Inflammatory macrophage (primary cell): ENCODE measurements around the gene PLOD2.

Experiments used
- DNase-seq, 2 donors: peaks; one replicate each; pipeline ENCODE4 v3.0.0-alpha.2; 2020 to 2022
- total RNA-seq, 18 experiments: gene quantifications; one replicate each; lab custom pipeline; 2026; ENCODE audit warnings: mixed read lengths in 6 of 18, inconsistent platforms in 2 of 18; lab: John Stamatoyannopoulos, UW

PLOD2 gene
- total RNA-seq: 0.13 to 2.4 (median 0.50) reads per million in 18 experiments

DNA sequence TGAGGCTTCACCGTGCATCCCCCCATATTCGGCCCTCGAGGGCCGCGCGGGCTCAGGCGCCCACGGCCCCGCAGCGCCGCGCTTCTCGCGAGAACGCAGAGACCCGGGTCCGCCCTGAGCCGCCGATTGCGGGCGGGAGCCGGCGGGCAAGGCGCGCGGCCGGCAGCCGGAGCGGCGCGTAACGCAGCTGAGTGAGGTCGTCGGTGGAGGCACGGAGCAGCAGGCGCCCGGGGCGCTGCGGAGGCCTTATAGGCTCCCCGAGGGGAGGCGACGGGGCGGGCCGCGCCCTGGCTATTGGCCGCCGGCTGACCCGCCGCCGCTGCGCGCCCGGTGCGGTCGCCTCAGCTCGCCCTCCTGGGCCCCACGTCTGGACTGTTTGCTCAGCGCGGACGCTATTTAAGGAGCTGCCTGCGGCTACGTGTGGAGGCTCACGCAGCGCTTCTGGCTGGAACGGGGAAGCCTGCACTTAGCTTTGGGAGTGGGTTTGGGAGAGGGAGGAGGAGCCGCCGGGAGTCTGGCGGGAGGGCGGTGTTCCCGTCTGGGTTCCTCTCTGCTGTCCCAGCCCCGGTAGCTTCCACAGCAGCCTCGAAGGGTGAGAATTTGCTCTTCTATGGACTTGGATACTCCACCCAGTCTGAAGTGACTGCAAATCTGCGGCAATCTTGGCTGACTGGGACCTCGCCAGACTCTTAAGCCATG lies at the start of gene PLOD2:
TSS of gene PLOD2 (minus strand) at position 221 of the 699 bp plus-strand sequence. CDS start at position 26, 195 bp downstream.
- DNase-seq: peak; percentile 10 to 42

DNA sequence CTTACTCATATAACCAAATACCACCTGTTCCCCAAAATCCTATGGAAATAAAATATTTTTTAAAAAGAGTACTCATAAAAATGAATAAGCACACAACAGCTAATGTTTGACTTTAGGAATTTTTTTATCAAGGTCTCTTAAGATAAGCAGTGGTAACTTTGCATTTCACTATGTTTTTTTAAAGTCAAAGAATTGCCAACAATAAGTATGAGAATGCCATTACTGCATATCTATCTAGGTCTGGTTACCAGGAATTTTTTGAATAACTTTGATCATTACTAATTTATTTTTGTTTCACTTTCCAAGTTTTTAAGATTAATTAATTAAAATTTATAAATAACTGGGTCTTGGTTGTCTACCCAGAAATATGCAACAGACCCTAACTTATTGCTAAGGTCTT lies 48.4 kb upstream of the PLOD2 start:
- DNase-seq: no peak

DNA sequence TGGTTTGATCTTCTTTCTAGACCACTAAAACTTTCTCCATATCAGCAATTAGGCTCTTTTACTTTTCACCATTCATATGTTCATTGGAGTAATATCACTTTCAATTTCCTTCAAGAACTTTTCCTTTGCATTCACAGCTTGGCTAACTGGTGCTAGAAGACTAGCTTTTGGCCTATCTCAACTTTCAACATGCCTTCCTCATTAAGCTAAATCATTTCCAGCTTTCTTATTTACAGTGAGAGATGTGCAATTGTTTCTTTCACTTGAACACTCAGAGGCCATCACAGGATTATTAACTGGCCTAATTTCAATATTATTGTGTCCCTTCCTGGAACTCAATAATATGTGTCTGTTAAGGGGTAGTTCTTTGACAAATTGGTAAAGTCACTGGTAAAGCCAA lies 42.8 kb upstream of the PLOD2 start:
- no peak for DNase-seq

DNA sequence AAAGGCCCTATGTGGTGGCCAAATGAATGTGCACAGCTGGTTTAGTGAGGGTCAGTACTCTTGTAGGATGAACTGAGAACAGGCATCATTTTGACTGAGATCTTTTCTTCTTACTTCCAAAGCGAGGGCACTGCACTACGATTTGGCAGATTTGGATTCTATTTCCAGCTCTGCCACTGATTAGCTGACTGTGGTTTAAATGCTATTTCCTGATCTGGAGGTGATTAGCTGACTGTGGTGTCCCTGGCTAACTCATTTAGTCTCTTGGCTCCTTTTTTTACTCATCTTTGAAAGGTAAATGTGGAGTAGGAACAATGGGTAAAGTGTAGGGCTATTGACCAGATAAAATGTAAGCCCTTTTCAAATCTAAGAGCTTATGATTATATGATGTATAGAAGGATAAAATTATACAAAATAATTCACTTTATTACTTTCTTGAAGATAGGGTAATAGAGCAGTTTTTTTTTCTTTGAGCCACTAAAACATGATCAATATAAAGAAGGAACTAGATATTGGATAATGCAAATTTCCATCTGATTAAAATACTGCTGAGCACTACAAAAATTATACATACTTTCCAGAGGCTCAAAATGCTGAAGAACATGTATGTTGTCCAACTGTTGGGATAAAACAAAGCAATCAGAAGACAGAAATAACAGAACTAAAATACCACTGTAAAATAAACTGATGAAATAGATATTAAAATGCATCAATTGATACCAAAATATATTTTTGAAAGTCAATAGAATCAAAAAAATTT lies 39.7 kb upstream of the PLOD2 start:
- no peak for DNase-seq

DNA sequence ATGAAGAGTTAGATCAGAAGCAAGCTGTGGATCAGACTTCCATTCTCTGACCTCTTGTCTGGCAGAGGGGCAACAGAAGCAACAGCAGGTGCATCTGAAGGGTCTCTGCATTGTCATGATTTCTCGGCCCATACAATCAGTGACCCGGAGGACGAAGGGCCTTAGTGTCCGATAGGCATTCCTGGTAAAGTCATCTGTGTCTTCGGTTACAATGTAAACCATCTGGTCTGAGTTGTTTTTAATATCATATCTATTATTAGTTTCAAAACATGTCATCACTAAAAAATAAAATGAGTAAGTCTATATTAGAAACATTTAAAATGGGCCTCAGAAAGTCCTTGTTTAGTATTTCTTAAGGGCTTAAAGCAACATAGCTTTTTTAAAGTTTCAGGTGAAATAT lies 38.8 kb upstream of the PLOD2 start:
- DNase-seq: no peak

DNA sequence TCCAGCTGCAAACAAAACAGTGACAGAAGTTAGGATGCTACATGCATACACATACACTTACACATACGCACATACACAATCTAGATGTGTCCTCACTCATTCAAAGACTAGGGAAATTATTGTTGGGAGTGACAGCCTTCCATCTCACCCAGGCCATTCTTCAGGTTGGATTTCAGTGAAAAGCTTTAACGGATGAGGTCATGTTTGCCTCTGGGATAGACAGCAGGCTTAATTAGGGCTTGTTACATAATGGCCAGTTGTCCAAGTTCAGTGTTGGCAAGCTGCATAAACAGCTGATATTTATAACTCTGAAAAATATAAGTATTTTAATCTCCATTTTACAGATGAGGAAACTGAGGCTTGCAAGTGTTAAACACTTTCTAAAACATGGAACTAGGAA lies 35.8 kb upstream of the PLOD2 start:
- no peak for DNase-seq

DNA sequence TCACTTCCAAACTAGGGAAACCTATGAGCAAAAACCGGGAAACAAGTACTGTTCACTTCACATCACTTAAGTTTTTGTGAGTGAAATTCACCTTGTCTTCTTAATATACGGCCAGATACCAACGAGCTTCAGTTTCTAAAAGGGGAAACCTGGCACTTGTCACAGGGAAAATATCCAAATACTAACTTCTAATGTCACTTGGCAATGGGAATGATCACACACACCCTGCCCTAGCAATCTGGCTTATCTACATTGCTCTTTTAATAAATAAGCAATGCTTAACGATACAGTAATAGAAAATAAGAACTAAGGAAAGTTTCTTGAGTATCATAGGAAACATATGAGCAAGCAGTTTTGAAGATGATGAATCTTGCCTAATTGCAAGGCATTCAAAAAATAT lies 34.6 kb upstream of the PLOD2 start:
- DNase-seq: no peak

DNA sequence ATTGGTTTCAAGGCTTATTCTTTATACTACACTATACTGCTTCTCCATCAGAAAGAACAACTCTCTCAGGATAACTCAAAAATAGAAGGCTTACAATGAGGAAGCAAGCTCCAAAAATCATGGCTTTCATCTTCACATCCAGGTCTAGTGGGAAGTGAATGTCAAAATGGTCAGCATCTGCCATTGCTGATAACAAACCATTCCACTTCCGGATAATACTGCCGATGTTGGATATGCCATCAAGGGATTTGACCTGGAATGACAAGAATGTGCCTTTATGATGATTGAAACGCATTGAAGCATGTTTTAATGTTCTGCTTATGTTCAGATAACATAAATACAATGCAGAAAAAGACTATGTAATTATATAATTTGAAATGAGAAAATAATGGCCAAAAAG lies 34.0 kb upstream of the PLOD2 start:
- DNase-seq: no peak

DNA sequence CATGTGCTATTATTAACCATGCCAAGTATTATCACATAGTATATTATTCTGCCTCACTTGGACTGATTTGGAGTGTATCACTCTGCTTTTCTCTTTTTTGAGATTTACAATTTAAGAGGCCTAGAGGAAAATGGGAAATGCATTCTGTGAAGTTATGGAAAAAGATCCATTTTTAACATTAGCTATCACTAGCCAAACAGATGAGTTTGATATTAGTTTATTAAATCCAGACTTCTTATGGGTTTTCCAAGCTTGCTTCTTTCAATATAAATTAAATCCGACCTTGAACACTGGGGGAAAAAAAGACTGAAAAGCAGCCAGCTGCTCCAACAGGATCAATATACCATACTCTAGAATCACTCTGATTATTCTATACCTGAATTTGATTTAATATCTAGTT lies 30.1 kb upstream of the PLOD2 start:
- no peak for DNase-seq

DNA sequence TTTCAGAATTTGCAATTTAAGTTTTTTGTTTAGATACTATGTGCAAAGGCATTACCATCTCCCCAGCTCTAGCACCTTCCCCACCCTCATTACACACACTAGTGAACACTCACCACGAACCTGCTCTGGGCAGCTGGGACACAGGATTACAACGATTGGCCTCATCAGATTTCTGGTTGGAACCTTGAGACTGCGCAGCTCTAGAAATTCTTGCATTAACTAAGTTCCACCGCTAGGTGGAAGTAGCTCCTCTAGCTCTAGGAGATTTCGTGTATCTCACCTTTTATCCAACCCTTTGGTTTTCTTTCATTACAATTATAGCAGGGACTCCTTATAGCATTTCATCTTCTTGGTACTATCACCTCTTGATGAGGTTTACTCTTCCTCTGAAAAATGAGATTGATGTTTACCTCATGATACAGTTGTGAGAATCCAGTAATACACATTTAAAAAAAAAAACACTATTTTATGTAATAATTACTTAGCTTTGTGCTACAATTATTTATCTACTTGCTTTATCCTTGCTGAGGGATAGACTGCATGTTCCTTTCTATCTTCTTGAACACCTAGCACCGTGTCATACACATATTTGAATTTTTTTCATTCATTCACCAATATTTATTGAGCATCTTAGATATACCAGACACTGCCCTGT lies 28.7 kb upstream of the PLOD2 start:
- DNase-seq: peak; percentile 40 to 52

DNA sequence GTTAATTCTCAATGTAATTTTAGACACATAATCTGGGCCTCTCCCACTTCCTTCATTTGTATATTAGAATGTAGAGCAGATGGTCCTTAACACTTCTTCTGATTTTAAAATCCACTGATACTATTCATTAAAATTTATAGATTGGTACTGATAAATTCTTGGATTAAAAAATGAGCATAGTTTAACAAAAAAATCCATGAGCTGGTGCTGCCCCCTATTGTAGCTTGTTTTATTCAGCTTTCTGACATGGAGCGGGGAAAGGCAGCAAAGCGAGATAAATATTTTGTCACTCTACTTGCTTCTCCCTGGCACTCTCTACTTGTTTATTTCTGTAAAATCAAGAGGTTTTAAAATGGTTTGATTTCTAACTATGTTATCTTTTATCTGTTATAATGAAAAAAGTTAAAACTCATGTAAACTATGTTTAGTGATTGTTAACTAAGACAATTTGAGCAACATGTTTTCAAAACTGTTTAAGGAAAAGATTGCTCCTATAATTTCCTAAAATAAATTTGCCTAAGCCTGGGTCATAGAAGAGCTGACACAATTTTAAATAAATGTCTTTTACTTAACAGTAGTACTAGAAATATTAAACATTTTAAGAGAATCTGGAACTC lies 26.5 kb upstream of the PLOD2 start:
- DNase-seq: peak; percentile 4 to 13

DNA sequence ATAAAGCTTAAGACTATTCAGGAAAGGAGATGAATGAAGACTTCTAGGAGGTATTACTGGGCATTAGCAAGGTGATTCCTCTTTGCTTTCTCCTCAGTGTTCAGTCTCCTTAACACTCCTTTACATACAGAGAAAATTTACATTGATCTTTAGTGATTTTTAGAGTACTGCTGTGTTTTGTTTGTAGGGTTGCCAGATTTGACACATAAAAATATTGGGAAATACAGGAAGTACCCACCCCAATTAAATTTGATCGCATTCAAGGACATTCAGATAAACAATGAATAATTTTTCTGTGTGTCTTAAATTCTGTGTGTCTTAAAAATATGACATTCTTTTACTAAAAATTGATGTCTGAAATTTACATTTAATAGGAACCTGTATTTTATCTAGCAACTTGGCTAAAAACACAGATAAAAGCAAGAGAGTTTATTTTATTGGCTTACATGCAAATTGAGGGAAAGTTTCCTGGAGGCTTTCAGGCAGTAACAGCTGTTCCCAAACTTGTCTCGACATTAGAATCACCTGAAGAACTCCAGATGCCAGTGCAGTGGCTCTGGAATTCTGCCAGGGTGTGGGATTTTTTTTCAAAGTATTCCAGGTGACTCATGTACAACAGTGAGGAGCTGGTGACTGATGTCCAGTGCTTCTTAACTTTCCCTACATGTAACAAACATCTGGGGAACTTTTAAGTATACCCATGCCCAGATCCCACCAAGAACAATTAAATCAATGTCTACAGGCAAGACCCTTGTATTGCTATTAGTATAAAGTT lies 23.4 kb upstream of the PLOD2 start:
- no peak for DNase-seq

DNA sequence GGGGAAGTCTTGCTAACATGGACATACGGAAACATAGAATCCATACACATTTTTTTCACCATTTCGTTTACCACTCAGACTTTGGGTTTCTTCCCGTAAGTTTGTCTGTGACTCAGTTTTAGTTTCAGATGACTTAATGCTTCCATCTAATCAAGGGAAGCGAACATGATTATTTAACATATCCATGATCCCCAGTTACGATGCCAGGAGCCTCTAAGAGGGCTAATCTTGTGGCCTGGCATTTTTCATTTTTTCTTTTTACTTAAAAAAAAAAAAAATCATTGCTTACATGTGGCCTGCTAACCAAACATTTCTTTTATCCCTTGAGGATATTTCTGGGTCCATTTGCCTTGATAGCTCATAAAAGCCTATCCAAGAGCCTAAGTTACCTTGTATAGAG lies 20.2 kb upstream of the PLOD2 start:
- no peak for DNase-seq

DNA sequence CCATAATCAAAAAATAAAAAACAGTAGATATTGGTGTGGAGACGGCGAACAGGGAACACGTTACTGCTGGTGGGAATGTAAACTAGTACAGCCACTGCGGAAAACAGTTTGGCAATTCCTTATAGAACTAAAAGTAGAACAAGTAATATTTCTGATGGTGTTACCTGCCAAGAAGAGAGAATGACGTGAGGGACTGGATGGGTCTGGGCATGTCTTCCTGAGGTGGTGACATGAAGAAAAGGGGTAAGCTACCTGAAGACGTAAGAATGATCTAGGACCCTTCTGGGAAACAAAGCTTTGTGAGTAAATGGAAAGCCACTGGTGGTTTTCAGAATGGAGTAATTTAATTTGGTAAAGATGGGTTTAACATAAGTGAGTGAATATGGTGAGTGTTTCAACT lies 19.4 kb upstream of the PLOD2 start:
- DNase-seq: no peak

DNA sequence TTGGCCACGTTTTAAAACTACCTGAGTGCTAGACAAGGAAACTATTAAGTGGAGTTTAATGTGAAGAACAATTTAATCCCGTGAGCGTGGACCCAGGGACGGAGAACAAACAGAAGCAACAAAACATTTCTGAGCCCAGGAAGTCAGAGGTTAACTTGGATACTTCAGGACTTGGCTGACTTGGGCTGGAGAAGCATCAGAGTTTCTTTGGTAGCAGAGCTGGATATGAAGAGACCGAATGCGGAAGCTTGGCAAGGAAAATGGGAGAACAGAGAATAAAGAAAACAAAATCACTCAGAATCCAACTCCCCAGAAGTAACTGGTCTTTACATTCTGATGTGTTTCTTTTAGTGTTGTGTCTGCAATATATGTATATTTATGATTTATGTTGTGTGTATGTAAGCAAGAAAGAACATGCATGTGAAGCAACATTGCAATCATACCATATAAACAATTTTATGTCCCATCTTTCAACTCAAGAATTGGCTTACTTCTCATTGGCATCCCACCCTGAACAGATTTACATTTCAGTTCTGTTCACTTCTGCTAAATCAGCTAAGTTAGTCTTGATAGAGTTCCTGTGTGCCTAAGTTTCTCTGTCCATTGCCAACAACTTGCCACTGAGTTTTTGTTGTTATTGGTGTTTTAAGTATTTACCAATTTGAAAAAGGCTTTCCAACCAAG lies 17.2 kb upstream of the PLOD2 start:
- DNase-seq: no peak

DNA sequence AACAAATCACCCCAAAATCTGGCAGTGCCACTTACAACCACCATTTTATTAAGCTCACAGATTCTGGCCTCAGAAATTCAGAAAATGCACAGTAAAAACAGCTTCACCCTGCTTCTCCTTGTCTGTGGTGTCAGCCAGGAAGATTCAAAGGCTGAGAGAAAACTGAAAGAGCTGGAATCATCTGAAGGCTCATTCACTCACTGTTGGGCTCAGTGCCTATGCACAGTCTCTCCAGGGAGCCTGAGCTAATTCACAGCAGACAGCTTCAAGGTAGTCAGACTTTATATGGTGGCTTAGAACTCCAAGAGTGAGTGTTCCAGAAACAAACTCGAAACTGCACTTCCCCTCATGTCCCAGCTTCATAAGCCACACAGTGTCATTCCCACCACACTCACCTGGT lies 16.5 kb upstream of the PLOD2 start:
- DNase-seq: no peak

DNA sequence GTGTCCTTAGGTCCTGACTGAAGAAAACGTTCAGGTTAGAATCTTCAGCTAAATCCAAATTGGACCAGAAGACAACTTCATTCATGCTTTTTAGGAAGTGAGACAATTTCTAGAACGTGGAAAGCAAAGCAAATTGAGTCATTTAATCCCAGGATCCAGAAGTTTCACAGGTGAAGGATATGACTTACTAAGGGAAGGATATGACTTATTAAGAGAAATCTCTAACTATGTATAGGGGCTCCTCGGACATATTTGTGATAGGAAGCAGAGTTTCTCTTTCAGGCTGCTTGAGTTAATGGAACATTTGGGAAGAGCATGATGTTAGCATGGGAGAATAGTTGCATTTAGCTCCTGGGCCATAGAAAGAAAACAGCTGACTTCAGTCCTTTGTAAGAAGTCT lies 16.1 kb upstream of the PLOD2 start:
- DNase-seq: no peak

DNA sequence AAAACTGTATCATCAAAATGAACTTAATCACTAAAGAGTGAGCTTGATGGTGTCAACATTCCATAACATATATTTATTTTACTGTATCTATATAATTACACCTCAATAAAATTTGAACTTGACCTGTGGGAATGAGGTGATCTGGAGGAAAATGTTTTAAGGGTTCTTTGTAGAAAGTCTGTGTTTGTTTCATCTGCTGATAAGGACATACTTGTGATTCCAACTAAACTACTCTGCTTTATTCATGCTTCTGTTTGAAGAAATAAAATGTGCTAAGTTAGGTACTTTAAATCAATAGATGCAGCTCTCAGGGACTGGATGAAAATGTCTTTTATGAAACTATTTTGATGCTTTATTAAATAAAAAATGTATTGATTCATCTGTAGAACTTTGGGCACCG lies 11.6 kb upstream of the PLOD2 start:
- no peak for DNase-seq

DNA sequence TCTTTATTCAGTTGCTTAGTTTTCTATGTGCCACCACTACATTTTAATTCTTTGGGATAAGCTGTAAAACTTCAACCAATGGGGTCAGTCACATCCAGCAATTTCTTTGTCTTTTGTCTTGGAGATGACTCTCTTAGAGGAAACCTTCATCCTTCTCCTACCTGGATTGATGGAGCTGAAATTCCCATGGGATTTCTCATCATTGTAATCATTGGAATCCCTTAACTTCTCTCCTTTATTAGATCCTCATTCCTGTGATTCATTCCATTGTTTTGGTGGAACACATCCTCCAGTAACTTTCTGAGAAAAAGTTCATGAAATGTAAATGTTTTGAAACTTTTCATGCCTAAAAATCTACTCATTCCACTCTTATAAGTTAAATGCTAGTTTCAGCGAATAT lies 9.6 kb upstream of the PLOD2 start:
- DNase-seq: no peak

DNA sequence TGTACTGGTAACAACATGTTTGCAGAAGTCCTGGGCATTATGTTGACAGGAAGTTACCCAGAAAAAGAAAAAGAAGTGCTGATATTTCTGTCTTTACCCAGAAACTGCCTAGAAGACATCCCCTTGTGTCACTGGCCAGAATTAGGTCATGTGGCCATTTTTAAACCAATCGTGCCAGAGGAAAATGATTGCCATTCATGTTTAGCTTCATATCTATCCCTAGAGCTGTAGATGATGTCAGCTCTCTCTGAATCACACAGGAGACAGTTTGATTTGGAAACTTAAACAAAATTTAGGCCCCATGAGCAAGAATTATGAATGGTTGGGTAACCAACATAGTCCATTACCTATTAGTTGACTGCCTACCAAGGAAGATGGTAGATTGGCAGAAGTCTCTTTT lies 8.9 kb upstream of the PLOD2 start:
- peak in 1 of 2 donors; percentile 3 for DNase-seq

DNA sequence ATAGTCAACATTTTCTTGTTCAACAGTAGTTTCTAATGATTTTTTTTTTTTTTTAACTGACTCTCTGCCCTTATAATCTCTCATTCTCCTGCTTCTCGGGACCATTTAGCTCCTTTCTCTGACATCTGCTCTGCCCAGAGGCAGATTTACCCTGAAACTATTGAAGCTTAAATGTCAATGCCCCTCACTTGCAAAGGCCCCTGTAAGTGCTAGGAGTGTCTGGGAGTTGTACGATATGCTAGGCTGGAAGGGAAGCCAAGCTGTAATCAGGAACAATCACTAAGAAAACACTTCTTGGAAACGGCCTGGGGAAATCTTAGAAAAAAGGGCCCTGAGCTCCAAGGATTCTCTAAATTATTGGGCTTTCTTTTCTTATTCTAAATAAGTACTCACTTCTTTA lies 5.8 kb upstream of the PLOD2 start:
- no peak for DNase-seq

DNA sequence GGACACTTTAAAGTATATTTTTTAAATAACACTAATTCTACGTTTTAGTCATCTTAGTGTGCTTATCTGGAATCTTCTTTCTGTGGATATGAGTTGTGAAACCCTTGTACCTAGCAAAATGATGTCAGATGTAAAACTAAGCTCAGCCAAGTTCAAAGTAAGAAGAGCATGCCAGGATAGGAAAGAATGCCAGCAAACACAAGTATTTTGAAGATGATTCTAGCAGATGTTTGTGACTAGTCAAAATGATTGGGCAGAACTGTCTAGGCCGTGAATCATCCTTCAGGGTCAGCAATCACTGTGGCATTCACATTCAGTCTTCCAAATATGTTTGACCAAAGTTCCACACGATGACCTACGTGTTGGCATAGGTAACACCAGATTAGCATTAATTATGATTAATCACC lies 5.4 kb upstream of the PLOD2 start:
- no peak for DNase-seq
